ENCODE measurements around the gene PCSK5. TPM values are rescaled to one million over a fixed set of nuclear protein-coding genes. Genes with fewer than 3 reads are reported as not detected.

Gene PCSK5
- polyA plus RNA-seq, 3 donors: 4.8 to 13.0 (median 7.1) TPM

DNA sequence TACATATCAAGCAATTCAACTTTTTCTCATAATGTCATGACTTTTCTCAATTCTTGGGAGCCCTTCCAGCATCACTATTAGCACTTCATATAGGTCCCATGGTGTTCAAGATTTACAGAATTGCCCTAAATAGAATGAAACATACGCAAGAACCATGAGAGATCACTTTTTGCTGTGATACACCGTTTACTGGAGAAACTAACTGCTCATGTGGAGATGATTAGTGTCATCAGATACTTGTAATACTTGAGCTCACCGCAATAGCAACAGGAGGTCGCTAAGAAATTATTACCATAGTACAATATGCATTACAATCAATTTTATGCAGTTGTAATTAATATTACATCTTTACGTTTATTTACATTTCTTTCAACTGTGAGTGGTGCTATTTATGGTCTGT lies 4.8 kb upstream of the PCSK5 start:
- Histone ChIP-seq H3K4me1 (ENCODE audit: control insufficient read depth in 1 of 2, insufficient read depth in 2 of 2, low read length in 2 of 2) (peaks cover 17 to 25% of the 10 kb centered on the region in 2 donors), H3K36me3 (replicated peaks in 1 of 2; ENCODE audit: control insufficient read depth in 1 of 2, insufficient read depth in 2 of 2, low read length in 2 of 2) (no peaks in the 10 kb centered on the region), H4K20me1 (ENCODE audit: insufficient read depth, low read length) (no peaks in the 10 kb centered on the region), H2AFZ (ENCODE audit: insufficient read depth, low read depth, low read length, poor library complexity, severe bottlenecking) (no peak overlapping the region), H3K27me3 (ENCODE audit: control insufficient read depth in 2 of 2, insufficient read depth in 2 of 2, low read length in 2 of 2) (no peaks in the 10 kb centered on the region), H3K79me2 (ENCODE audit: insufficient read depth, low read length) (no peaks in the 10 kb centered on the region), H3K27ac (ENCODE audit: low read depth in 1 of 2, low read length in 2 of 2) (no peak overlapping the region), H3K4me2 (replicated peaks; ENCODE audit: extremely low read depth, low read length, poor library complexity, severe bottlenecking) (no peak overlapping the region), H3K9ac (ENCODE audit: insufficient read depth, low read length, poor library complexity, severe bottlenecking) (no peak overlapping the region), H3K4me3 (replicated peaks in 1 of 3; ENCODE audit: low read depth in 2 of 3, low read length in 3 of 3) (no peak overlapping the region), H3K9me3 (replicated peaks in 1 of 2; ENCODE audit: control insufficient read depth in 1 of 2, insufficient read depth in 1 of 2, low read length in 2 of 2) (no peaks in the 10 kb centered on the region)
- H3K27me3 Mint-ChIP-seq (ENCODE audit: low read depth in 3 of 3): peaks cover 0 to 2% (median 0%) of the 10 kb centered on the region in 3 donors
- no peak for DNase-seq
- 80% methylated on average over 1 of the region's 5 CpGs for WGBS (ENCODE audit: insufficient coverage)
- no peak overlapping the region for H3K27ac Mint-ChIP-seq
- H3K9me3 Mint-ChIP-seq: no peaks in the 10 kb centered on the region
- H3K36me3 Mint-ChIP-seq: no peaks in the 10 kb centered on the region
- no peak overlapping the region for H3K4me3 Mint-ChIP-seq
- TF ChIP-seq, protein P1, sequence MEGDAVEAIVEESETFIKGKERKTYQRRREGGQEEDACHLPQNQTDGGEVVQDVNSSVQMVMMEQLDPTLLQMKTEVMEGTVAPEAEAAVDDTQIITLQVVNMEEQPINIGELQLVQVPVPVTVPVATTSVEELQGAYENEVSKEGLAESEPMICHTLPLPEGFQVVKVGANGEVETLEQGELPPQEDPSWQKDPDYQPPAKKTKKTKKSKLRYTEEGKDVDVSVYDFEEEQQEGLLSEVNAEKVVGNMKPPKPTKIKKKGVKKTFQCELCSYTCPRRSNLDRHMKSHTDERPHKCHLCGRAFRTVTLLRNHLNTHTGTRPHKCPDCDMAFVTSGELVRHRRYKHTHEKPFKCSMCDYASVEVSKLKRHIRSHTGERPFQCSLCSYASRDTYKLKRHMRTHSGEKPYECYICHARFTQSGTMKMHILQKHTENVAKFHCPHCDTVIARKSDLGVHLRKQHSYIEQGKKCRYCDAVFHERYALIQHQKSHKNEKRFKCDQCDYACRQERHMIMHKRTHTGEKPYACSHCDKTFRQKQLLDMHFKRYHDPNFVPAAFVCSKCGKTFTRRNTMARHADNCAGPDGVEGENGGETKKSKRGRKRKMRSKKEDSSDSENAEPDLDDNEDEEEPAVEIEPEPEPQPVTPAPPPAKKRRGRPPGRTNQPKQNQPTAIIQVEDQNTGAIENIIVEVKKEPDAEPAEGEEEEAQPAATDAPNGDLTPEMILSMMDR (IDR thresholded peaks at IDR 0.05): no peak
- peaks cover 20% of the 10 kb centered on the region for H3K4me1 Mint-ChIP-seq
- intact Hi-C loops (cut with micrococcal nuclease): no loop called here

DNA sequence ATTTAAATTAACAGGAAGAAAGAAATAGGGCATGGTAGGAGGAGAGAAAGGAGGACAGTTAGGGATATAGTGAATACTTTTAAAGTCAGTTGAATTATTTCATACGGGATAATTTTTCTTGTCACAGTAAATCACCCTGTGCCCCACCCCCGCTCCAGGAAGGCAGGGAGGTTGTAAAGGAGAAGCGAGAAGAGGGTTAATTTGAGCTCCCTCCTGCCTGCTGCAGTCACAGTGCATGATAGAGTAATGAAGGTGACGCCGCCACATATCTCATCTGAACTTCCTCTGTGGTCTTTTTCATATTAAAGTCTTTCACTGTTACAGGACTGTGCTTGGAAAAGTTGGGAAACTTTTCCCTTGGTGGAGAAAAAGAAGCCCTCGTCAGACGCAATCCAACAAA lies 896 bp upstream of the PCSK5 start:
- Mint-ChIP-seq H3K36me3 (peaks cover 6 to 8% of the 10 kb centered on the region in 2 donors), H3K9me3 (peaks cover 0 to 4% (median 0%) of the 10 kb centered on the region in 7 donors), H3K27me3 (ENCODE audit: low read depth in 3 of 3) (peaks cover 6 to 20% (median 13%) of the 10 kb centered on the region in 3 donors), H3K4me1 (peaks cover 48% of the 10 kb centered on the region), H3K4me3 (peak overlapping the region; percentile 94 to 98), H3K27ac (peak overlapping the region; percentile 85 to 98 (median 95))
- Histone ChIP-seq H3K4me3 (replicated peaks in 1 of 3; ENCODE audit: low read depth in 2 of 3, low read length in 3 of 3) (peak overlapping the region; percentile 82 to 99 (median 95)), H3K9ac (ENCODE audit: insufficient read depth, low read length, poor library complexity, severe bottlenecking) (peak overlapping the region; percentile 76), H3K9me3 (replicated peaks in 1 of 2; ENCODE audit: control insufficient read depth in 1 of 2, insufficient read depth in 1 of 2, low read length in 2 of 2) (no peaks in the 10 kb centered on the region), H3K36me3 (replicated peaks in 1 of 2; ENCODE audit: control insufficient read depth in 1 of 2, insufficient read depth in 2 of 2, low read length in 2 of 2) (no peaks in the 10 kb centered on the region), H3K4me1 (ENCODE audit: control insufficient read depth in 1 of 2, insufficient read depth in 2 of 2, low read length in 2 of 2) (peaks cover 43 to 51% of the 10 kb centered on the region in 2 donors), H2AFZ (ENCODE audit: insufficient read depth, low read depth, low read length, poor library complexity, severe bottlenecking) (peak overlapping the region; percentile 85), H3K4me2 (replicated peaks; ENCODE audit: extremely low read depth, low read length, poor library complexity, severe bottlenecking) (peak overlapping the region; percentile 97), H3K79me2 (ENCODE audit: insufficient read depth, low read length) (peaks cover 27% of the 10 kb centered on the region), H4K20me1 (ENCODE audit: insufficient read depth, low read length) (peaks cover 35% of the 10 kb centered on the region), H3K27ac (ENCODE audit: low read depth in 1 of 2, low read length in 2 of 2) (peak overlapping the region; percentile 68 to 88), H3K27me3 (ENCODE audit: control insufficient read depth in 2 of 2, insufficient read depth in 2 of 2, low read length in 2 of 2) (peaks cover 0 to 11% of the 10 kb centered on the region in 2 donors)
- DNase-seq: peak; percentile 17 to 40 (median 33)
- no CpG with 5 or more reads among the region's 7 CpGs for WGBS (ENCODE audit: insufficient coverage)
- TF ChIP-seq, protein P1 (IDR thresholded peaks at IDR 0.05): no peak
- intact Hi-C loops (cut with micrococcal nuclease): no loop called here
